ENCODE results near the gene SELP.
A peak's percentile ranks its signal among the peaks of the same experiment; 100 is the strongest.
"Not testable (repeated sequence)": the region's sequence is repeated elsewhere in the genome, so short reads cannot be mapped to it uniquely, and the experiment has no call there.

SELP gene

GRCh38 chr1:169630006-169630405 is at the start of gene SELP:
TSS of gene SELP (minus strand) at chr1:169630124. CDS start at chr1:169630074, 50 bp downstream.
- no peak for DNase-seq

GRCh38 chr1:169679692-169680091 is 49.8 kb upstream of the SELP start:
- no peak for DNase-seq

GRCh38 chr1:169676001-169676400 is 46.1 kb upstream of the SELP start:
- no peak for DNase-seq

- DNase-seq: no peak
Measured at GRCh38 chr1:169670836-169671235, 40.9 kb upstream of the SELP start.

- not testable (repeated sequence) for DNase-seq
Measured at GRCh38 chr1:169670244-169670643, 40.3 kb upstream of the SELP start.

GRCh38 chr1:169667699-169668596 is 38.0 kb upstream of the SELP start:
- DNase-seq: not testable (repeated sequence)

- peak in 1 of 2 donors; percentile 40 for DNase-seq
Measured at GRCh38 chr1:169667227-169667639, 37.3 kb upstream of the SELP start.

GRCh38 chr1:169662680-169663079 is 32.8 kb upstream of the SELP start:
- DNase-seq: not testable (repeated sequence)

GRCh38 chr1:169661066-169661465 is 31.1 kb upstream of the SELP start:
- not testable (repeated sequence) for DNase-seq

GRCh38 chr1:169658777-169659176 is 28.9 kb upstream of the SELP start:
- peak in 1 of 2 donors; percentile 42 for DNase-seq

- no peak for DNase-seq
Measured at GRCh38 chr1:169653873-169654272, 23.9 kb upstream of the SELP start.

- DNase-seq: no peak
Measured at GRCh38 chr1:169651035-169651434, 21.1 kb upstream of the SELP start.

- no peak for DNase-seq
Measured at GRCh38 chr1:169650551-169650950, 20.6 kb upstream of the SELP start.

- DNase-seq: no peak
Measured at GRCh38 chr1:169648709-169649108, 18.8 kb upstream of the SELP start.

GRCh38 chr1:169648187-169648586 is 18.3 kb upstream of the SELP start:
- DNase-seq: no peak

- no peak for DNase-seq
Measured at GRCh38 chr1:169647512-169647911, 17.6 kb upstream of the SELP start.

GRCh38 chr1:169644297-169644696 is 14.4 kb upstream of the SELP start:
- DNase-seq: no peak

- DNase-seq: no peak
Measured at GRCh38 chr1:169634877-169635276, 5.0 kb upstream of the SELP start.

GRCh38 chr1:169634145-169634544 is 4.2 kb upstream of the SELP start:
- DNase-seq: no peak

- DNase-seq: no peak
Measured at GRCh38 chr1:169631249-169631648, 1.3 kb upstream of the SELP start.

GRCh38 chr1:169624912-169625311 is 5.0 kb downstream of the SELP start:
- no peak for DNase-seq

- DNase-seq: no peak
Measured at GRCh38 chr1:169624122-169624521, 5.8 kb downstream of the SELP start.

GRCh38 chr1:169623132-169623926 is 6.6 kb downstream of the SELP start:
- DNase-seq: no peak

- no peak for DNase-seq
Measured at GRCh38 chr1:169620565-169620964, 9.4 kb downstream of the SELP start.

Measured in CD4-positive, alpha-beta T cell treated with Interleukin-4 for 1 hour (primary cell).